Stomach (tissue), 9 donors: ENCODE results near the gene ATAD2B. TPM values are rescaled to one million over a fixed set of nuclear protein-coding genes. Genes with fewer than 3 reads are reported as not detected.

ENCODE experiments used
- DNase-seq, 2 donors: peaks; one replicate each; pipeline versions ENCODE4 v3.0.0 to v3.0.0-alpha.2; 2013 to 2019
- H3K27ac ChIP-seq, 5 donors: fragments of 200-600 bp in 4 of 5; sonication (generic) in 4 of 5; one replicate each; pipeline ENCODE4 v1.5.1; 2013 to 2019; ENCODE audit warnings: mild to moderate bottlenecking in 1 of 5, moderate library complexity in 1 of 5
- H3K27me3 ChIP-seq, 3 donors: fragments of 200-600 bp; sonication (generic); one replicate each; pipeline ENCODE4 v1.5.1; 2017 to 2019; ENCODE audit warnings: mixed run types in 1 of 3
- H3K36me3 ChIP-seq, 4 donors: fragments of 200-600 bp; sonication (generic); 1 replicate in 3 of 4; 2 replicates in 1 of 4; pipeline ENCODE4 v1.5.1; 2016 to 2019
- H3K4me1 ChIP-seq, 4 donors: fragments of 200-600 bp; sonication (generic); one replicate each; pipeline ENCODE4 v1.5.1; 2016 to 2019
- H3K4me3 ChIP-seq, 4 donors: fragments of 200-600 bp; sonication (generic) in 3 of 4; one replicate each; pipeline ENCODE4 v1.5.1; 2016 to 2019; ENCODE audit warnings: mild to moderate bottlenecking in 1 of 4
- H3K9me3 ChIP-seq, 4 donors: fragments of 200-600 bp; sonication (generic); one replicate each; pipeline ENCODE4 v1.5.1; 2016 to 2019
- EP300 ChIP-seq: sonication (generic); formaldehyde crosslinking; IDR thresholded peaks from one replicate; pipeline ENCODE4 v1.6.1; 2017; ENCODE audit warnings: antibody characterized with exemption
- POLR2A ChIP-seq, 4 donors: fragments of 450-650 bp; IDR thresholded peaks; one replicate each; pipeline ENCODE4 v1.6.1; 2016; ENCODE audit warnings: antibody characterized with exemption in 4 of 4, control low read depth in 2 of 4, mild to moderate bottlenecking in 1 of 4, moderate library complexity in 1 of 4
- POLR2AphosphoS5 ChIP-seq, 3 donors: sonication (generic); formaldehyde crosslinking; IDR thresholded peaks; one replicate each; pipeline ENCODE4 v1.6.1; 2016; ENCODE audit warnings: antibody characterized with exemption in 3 of 3
- WGBS, 5 donors: extraction: QIAGEN DNeasy Blood & Tissue Kit in 3 of 5; methylation state at CpG; one replicate each; pipeline versions ENCODE4 v1.1.5 to v1.1.7; 2013 to 2018; 5-methylcytosine and 5-hydroxymethylcytosine counted together
- intact Hi-C: fragments of 100-400 bp; cut with DNase I; formaldehyde crosslinking; loops from one replicate; pipeline ENCODE4 v1.15.1; 2023; ENCODE audit warnings: low total_unique reads
- polyA plus RNA-seq, 3 donors: library from polyadenylated mRNA; stranded (reverse); fragments of 200-250 nt; gene quantifications; one replicate each; pipeline ENCODE4 v1.2.3, GENCODE V29; 2013
- total RNA-seq, 5 donors: library from RNA; depleted of rRNA; stranded (reverse); fragments of >200 nt; gene quantifications; one replicate each; pipeline versions ENCODE4 v1.1.0 to v1.2.3, GENCODE V29; 2014 to 2016
- TF ChIP-seq, protein P1 (sequence below), 7 experiments: fragments of 450-650 bp in 4 of 7; fragments of 200-600 bp in 3 of 7; sonication (generic) in 3 of 7; IDR thresholded peaks; one replicate each; pipeline ENCODE4 v1.5.1; 2016 to 2019; ENCODE audit warnings: antibody characterized with exemption in 7 of 7, control low read depth in 2 of 7, mild to moderate bottlenecking in 1 of 7
- donor health status: healthy with polysubstance abuse.
- donor health status: Bipolar disorder and iron deficiency.
- donor health status: healthy.

ATAD2B gene
- total and polyA plus RNA-seq, 8 donors: 2.0 to 67.0 (median 17.2) TPM

DNA sequence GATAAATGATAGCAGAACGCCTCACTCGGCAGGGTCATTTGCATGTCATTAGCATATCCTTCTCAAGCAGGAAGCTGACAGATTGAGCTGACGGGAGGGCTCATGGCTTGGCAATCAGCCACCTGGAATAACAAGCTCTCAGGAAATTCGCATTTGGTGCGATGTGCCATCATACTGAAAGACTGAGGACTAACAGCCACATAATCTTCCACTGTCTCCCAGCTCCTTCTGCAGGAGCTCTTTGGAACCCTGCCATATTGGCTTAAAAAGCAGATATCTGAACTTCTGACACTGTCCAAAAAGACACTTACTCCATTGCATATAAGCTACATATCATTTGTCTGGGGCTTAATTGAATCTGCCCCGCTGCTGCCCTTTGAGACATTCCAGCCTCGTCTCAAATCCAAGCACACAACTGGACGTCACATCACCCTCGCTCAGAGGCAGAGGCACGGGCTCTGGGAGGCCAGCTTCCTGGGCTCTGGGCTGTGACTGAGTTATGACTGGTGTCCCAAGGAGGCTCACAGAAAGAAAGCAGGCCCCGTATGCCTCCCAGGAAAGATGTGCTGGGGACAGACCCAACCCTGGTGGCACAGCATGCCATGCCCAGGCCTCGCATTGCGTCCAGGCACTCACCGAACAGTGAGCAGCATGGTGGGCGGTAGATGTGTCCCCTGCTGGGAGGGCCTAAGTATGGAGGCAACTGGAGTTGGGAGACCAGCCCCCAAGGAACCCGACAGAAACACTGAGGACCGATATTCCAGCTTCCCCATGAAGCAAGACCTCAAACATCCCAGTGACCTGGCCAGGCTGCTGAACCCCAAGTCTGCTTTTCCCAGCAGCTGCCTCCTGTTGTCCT, 228.0 kb downstream of the ATAD2B start:
- peak overlapping the region in 3 of 5 donors; percentile 11 to 47 (median 25) for H3K27ac ChIP-seq

More for the DNA sequence above, 228.0 kb downstream of the ATAD2B start:
- Histone ChIP-seq H3K27me3 (no peaks in the 10 kb centered on the region), H3K36me3 (peaks cover 0 to 68% (median 35%) of the 10 kb centered on the region in 4 donors), H3K9me3 (no peaks in the 10 kb centered on the region), H3K4me3 (no peak overlapping the region), H3K4me1 (peaks cover 6 to 21% (median 11%) of the 10 kb centered on the region in 4 donors)
- 60 to 87% (median 80%) methylated on average over 8 to 17 of the region's 17 CpGs for WGBS, 5 donors
- peak in 1 of 2 donors; percentile 69 for DNase-seq
- intact Hi-C loops: no loop called here
- TF ChIP-seq POLR2AphosphoS5 (IDR thresholded peaks at IDR 0.05) (no peak), EP300 (no peak), POLR2A (IDR thresholded peaks at IDR 0.05) (no peak)
- TF ChIP-seq, protein P1, sequence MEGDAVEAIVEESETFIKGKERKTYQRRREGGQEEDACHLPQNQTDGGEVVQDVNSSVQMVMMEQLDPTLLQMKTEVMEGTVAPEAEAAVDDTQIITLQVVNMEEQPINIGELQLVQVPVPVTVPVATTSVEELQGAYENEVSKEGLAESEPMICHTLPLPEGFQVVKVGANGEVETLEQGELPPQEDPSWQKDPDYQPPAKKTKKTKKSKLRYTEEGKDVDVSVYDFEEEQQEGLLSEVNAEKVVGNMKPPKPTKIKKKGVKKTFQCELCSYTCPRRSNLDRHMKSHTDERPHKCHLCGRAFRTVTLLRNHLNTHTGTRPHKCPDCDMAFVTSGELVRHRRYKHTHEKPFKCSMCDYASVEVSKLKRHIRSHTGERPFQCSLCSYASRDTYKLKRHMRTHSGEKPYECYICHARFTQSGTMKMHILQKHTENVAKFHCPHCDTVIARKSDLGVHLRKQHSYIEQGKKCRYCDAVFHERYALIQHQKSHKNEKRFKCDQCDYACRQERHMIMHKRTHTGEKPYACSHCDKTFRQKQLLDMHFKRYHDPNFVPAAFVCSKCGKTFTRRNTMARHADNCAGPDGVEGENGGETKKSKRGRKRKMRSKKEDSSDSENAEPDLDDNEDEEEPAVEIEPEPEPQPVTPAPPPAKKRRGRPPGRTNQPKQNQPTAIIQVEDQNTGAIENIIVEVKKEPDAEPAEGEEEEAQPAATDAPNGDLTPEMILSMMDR (IDR thresholded peaks at IDR 0.05): no peak

Other genes with a start within 250 kb of the ATAD2B start
- 10 to 100 TPM in 3 of 5 donors, 1 to 10 TPM in 2; 3.6 to 53.6 (median 11.1) TPM for gene UBXN2A, start 13.3 kb upstream of the ATAD2B start, total RNA-seq
- 1 to 10 TPM; 4.4 to 8.9 (median 6.4) TPM for gene UBXN2A, start 13.3 kb upstream of the ATAD2B start, polyA plus RNA-seq
- gene MFSD2B, start 83.0 kb upstream of the ATAD2B start, total RNA-seq: not detected
- gene MFSD2B, start 83.0 kb upstream of the ATAD2B start, polyA plus RNA-seq: under 1 TPM in 2 of 3 donors, not detected in 1; 0.12 to 0.61 TPM
- 10 to 100 TPM in 1 of 5 donors, 1 to 10 TPM in 4; 1.2 to 25.9 (median 4.9) TPM for gene WDCP, start 120.3 kb upstream of the ATAD2B start, total RNA-seq
- 1 to 10 TPM; 1.5 to 2.0 (median 1.8) TPM for gene WDCP, start 120.3 kb upstream of the ATAD2B start, polyA plus RNA-seq
- 10 to 100 TPM in 1 of 5 donors, 1 to 10 TPM in 3, not detected in 1; 1.3 to 13.6 (median 7.3) TPM for gene FKBP1B, start 122.6 kb upstream of the ATAD2B start, total RNA-seq
- 10 to 100 TPM; 21.1 to 34.3 (median 30.4) TPM for gene FKBP1B, start 122.6 kb upstream of the ATAD2B start, polyA plus RNA-seq
- 100 to 1,000 TPM in 1 of 5 donors, 10 to 100 TPM in 4; 18.8 to 121 (median 40.7) TPM for gene SF3B6, start 149.2 kb upstream of the ATAD2B start, total RNA-seq
- 100 to 1,000 TPM; 125 to 139 (median 126) TPM for gene SF3B6, start 149.2 kb upstream of the ATAD2B start, polyA plus RNA-seq
- 100 to 1,000 TPM in 1 of 5 donors, 10 to 100 TPM in 3, 1 to 10 TPM in 1; 9.3 to 103 (median 38.7) TPM for gene TP53I3, start 157.7 kb upstream of the ATAD2B start, total RNA-seq
- 10 to 100 TPM; 23.7 to 66.6 (median 47.0) TPM for gene TP53I3, start 157.7 kb upstream of the ATAD2B start, polyA plus RNA-seq
- gene PFN4, start 196.2 kb upstream of the ATAD2B start, total RNA-seq: 1 to 10 TPM in 1 of 5 donors, not detected in 4; 1.8 TPM
- gene PFN4, start 196.2 kb upstream of the ATAD2B start, polyA plus RNA-seq: under 1 TPM in 2 of 3 donors, not detected in 1; 0.48 to 0.56 TPM
- gene FAM228B, start 196.3 kb upstream of the ATAD2B start, total RNA-seq: 10 to 100 TPM in 3 of 5 donors, 1 to 10 TPM in 1, not detected in 1; 8.5 to 43.2 (median 26.0) TPM
- gene FAM228B, start 196.3 kb upstream of the ATAD2B start, polyA plus RNA-seq: 10 to 100 TPM in 2 of 3 donors, 1 to 10 TPM in 1; 8.4 to 15.9 (median 11.9) TPM
- 1 to 10 TPM in 2 of 5 donors, not detected in 3; 1.3 to 1.7 TPM for gene FAM228A, start 247.9 kb upstream of the ATAD2B start, total RNA-seq
- gene FAM228A, start 247.9 kb upstream of the ATAD2B start, polyA plus RNA-seq: 1 to 10 TPM in 1 of 3 donors, under 1 TPM in 2; 0.23 to 2.3 (median 0.50) TPM